Activated naive CD8-positive, alpha-beta T cell treated with anti-CD3 and anti-CD28 coated beads, Interleukin-2, amount 50 U/mL, for 24 hours (primary cell): Measurements from ENCODE around the gene PRDM16.

Experiments used
- ATAC-seq: fragments of 150-1000 bp; cut with Tn5 transposase; one replicate; pipeline ENCODE4 v1.10.0; 2021
- DNase-seq: peaks from one replicate; pipeline ENCODE4 v3.0.0; 2021
- H3K27ac Mint-ChIP-seq: one replicate; pipeline ENCODE4 v1.8.0; 2021; ENCODE audit warnings: mild to moderate bottlenecking, mixed read lengths
- H3K27me3 Mint-ChIP-seq: one replicate; pipeline ENCODE4 v1.8.0; 2021; ENCODE audit warnings: mixed read lengths
- H3K36me3 Mint-ChIP-seq: one replicate; pipeline ENCODE4 v1.8.0; 2021; ENCODE audit warnings: low read depth, mixed read lengths
- H3K4me1 Mint-ChIP-seq: one replicate; pipeline ENCODE4 v1.8.0; 2021; ENCODE audit warnings: mixed read lengths
- H3K4me3 Mint-ChIP-seq: one replicate; pipeline ENCODE4 v1.8.0; 2021; ENCODE audit warnings: mild to moderate bottlenecking, moderate library complexity, mixed read lengths
- H3K9me3 Mint-ChIP-seq: one replicate; pipeline ENCODE4 v1.8.0; 2021; ENCODE audit warnings: mixed read lengths

PRDM16 gene

DNA sequence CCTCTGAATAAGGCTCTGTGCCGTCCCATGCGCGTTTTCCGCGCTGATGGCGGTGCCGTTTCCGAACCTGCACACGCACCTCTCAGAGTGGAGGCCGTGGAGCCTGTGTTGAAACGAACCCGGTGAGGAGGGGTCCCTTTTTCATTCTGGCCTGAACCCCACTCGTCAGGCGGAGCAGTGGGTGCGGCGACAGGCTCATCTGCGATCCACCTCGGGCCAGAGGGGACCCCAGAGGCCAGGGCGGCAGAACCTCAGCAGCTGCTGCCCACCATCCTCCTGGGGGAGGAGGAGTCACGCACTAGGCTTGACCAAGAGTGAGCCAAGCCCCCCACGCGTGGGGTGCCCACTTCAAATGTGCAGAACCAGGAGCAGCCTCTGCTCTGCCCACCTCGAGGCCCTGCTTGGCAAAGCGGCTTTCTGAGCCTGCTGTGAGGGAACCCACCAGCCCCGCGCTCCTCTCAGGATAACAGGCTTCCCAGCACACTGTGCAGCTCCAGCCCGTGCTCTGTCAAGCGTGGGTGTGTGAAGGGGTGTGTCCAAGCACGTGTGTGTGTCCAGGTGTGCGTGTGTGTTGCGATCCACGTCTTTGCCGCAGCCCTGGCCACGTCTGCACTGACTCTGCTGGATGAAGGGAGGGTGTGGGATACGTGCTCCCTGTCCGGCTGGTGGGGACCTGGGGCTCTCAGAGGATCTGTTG is 6.8 kb downstream of the PRDM16 start:
- ATAC-seq (no peak), DNase-seq (no peak)
- no peaks in the 10 kb centered on the region for H3K9me3 Mint-ChIP-seq
- H3K36me3 Mint-ChIP-seq: no peaks in the 10 kb centered on the region
- no peak overlapping the region for H3K27ac Mint-ChIP-seq
- no peaks in the 10 kb centered on the region for H3K4me1 Mint-ChIP-seq
- no peak overlapping the region for H3K4me3 Mint-ChIP-seq
- peaks cover 37% of the 10 kb centered on the region for H3K27me3 Mint-ChIP-seq

DNA sequence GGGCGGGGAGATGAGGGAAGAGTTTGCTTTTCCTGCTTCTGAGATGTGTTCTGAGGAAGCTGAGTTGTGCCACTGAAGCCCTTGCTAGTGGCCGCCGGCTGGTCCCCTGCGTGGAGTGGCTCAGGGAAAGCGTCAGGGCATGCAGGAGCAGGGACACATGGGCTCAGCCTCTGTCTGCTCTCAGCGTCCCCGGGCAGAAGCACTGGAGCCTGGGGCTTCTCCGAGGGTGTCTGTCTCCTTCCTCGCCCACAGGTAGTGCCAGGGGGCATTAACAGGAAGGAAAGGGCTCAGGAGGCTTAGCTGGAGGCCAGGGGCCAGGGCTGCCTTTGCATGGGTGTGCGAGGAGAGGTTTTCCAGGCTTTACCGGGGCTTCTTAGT is 7.3 kb downstream of the PRDM16 start:
- H3K27me3 Mint-ChIP-seq: peaks cover 36% of the 10 kb centered on the region
- no peaks in the 10 kb centered on the region for H3K9me3 Mint-ChIP-seq
- DNase-seq (no peak), ATAC-seq (no peak)
- no peak overlapping the region for H3K4me3 Mint-ChIP-seq
- H3K4me1 Mint-ChIP-seq: no peaks in the 10 kb centered on the region
- H3K27ac Mint-ChIP-seq: no peak overlapping the region
- H3K36me3 Mint-ChIP-seq: no peaks in the 10 kb centered on the region

DNA sequence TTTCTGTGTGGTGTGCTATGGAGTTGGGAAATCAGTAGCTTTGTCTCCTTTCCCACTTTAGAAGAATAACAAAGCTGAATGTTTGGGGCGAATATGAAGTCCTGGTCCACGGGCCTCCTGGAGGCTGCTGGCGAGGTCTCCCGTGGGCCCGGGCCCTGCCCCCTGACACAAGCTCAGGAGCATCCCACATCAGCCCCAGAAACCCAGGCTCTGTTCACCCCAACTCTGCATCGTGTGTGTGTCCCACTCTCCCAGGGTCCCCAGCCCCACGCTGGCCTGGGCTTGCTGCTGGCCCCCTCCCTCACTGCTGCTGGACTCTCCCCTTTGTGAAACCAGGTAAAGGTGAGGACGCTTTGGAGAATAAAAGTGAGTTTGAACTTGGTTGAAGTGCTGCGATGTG is 8.1 kb downstream of the PRDM16 start:
- H3K27me3 Mint-ChIP-seq: peaks cover 28% of the 10 kb centered on the region

DNA sequence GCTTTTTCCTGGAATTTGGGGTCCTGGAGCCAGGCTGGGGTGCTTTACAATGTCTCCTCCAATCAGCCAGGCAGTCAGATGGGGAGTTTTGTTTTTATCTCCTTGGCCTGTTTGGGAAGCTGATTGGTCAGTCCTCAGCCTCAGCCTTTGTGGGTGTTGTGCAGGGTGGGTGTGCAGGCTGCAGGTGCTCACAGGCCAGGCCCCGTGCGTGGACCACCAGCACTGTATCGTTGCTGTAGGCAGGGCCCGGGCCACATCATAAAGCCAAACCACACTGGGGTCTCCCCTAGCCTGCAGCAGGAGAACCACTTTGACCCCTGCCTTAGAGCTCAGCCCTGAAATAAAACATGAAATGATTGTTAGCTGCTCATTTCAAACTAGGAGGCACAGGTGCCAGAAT is 8.6 kb downstream of the PRDM16 start:
- ATAC-seq (no peak), DNase-seq (no peak)
- Mint-ChIP-seq H3K27me3 (peaks cover 25% of the 10 kb centered on the region), H3K27ac (no peak overlapping the region), H3K4me1 (no peaks in the 10 kb centered on the region), H3K36me3 (no peaks in the 10 kb centered on the region), H3K9me3 (no peaks in the 10 kb centered on the region), H3K4me3 (no peak overlapping the region)

More for the DNA sequence above, 8.1 kb downstream of the PRDM16 start:
- Mint-ChIP-seq H3K36me3 (no peaks in the 10 kb centered on the region), H3K9me3 (no peaks in the 10 kb centered on the region), H3K27ac (no peak overlapping the region), H3K4me1 (no peaks in the 10 kb centered on the region), H3K4me3 (no peak overlapping the region)
- no peak for ATAC-seq
- no peak for DNase-seq

DNA sequence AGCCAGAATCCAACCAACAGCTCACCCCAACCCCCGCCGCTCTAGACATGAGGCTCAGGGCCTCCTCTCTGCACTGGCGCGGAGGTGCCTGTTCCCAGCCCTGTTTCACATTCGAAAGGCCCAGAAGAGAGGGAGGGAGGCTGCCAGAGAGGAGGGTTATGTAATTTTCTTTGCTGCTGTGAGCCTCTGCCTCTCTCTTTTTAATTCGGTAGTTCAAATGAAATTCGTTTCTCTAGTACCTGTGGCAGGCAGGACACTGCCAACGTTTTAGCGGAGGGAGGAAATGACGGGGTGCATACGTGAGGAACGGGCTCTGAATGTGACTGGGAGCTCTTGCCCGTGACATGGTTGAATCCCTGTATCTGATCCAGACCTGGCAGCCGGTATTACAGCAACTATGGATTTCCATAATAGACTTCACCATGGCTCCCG is 9.4 kb downstream of the PRDM16 start:
- Mint-ChIP-seq H3K27ac (no peak overlapping the region), H3K9me3 (no peaks in the 10 kb centered on the region), H3K27me3 (peaks cover 21% of the 10 kb centered on the region), H3K4me3 (no peak overlapping the region), H3K36me3 (no peaks in the 10 kb centered on the region), H3K4me1 (no peaks in the 10 kb centered on the region)
- DNase-seq (no peak), ATAC-seq (no peak)

DNA sequence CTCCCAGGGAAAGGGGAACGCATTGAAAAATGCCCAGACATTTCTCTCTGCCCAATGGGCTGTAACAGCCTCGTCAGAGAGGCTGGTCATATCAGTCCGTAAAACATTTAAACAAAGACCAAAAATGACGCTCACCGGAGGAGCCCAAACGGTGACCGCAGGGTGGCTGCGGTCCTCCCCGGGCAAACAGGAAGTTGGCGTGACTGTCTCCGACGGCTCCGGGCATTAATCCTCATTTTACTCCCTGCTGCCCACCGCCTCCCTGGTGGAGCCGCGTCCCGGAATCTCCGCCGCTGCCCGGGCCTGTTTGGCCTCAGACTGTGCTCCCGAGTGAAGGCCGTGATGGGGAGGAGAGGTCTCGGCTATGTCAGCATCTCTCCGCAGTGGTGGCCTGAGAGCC is 9.9 kb downstream of the PRDM16 start:
- Mint-ChIP-seq H3K36me3 (no peaks in the 10 kb centered on the region), H3K4me3 (no peak overlapping the region), H3K27me3 (peaks cover 21% of the 10 kb centered on the region), H3K4me1 (no peaks in the 10 kb centered on the region), H3K27ac (no peak overlapping the region), H3K9me3 (no peaks in the 10 kb centered on the region)
- ATAC-seq (no peak), DNase-seq (no peak)

DNA sequence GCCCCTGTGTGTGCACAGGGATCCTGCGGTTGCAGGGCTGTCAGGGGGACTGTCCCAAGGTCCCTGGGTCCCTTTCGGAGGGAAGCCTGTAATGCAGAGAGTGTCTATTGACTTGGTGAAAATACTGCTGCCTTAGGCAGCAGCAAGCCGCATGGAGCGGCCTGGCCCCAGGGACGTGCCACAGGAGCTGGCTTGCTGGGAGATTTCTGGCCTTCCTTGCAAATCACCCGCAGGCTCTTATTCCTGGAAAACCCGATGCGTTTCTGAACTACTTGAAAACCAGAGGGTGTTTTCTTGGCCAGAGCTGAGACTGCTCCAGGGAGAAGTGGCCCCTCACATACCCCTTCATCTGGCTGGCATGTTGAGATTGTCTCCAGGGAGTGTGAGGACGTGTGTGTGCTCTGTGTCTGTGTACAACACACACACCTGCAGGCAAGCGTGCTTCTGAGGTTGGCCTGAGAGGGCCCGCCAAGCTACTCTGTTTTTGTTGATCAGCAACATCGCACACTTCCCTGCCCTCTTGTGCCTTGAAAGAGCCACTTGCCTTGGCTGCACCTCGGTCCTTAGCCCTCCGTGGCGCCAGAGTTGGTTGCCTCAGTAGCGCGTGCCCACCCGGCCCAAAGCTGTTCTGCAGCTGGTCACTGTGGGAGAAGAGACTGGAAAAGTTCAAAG is 10.5 kb downstream of the PRDM16 start:
- Mint-ChIP-seq H3K4me3 (no peak overlapping the region), H3K9me3 (no peaks in the 10 kb centered on the region), H3K27ac (no peak overlapping the region), H3K36me3 (no peaks in the 10 kb centered on the region), H3K4me1 (no peaks in the 10 kb centered on the region), H3K27me3 (peaks cover 16% of the 10 kb centered on the region)
- DNase-seq (no peak), ATAC-seq (no peak)

DNA sequence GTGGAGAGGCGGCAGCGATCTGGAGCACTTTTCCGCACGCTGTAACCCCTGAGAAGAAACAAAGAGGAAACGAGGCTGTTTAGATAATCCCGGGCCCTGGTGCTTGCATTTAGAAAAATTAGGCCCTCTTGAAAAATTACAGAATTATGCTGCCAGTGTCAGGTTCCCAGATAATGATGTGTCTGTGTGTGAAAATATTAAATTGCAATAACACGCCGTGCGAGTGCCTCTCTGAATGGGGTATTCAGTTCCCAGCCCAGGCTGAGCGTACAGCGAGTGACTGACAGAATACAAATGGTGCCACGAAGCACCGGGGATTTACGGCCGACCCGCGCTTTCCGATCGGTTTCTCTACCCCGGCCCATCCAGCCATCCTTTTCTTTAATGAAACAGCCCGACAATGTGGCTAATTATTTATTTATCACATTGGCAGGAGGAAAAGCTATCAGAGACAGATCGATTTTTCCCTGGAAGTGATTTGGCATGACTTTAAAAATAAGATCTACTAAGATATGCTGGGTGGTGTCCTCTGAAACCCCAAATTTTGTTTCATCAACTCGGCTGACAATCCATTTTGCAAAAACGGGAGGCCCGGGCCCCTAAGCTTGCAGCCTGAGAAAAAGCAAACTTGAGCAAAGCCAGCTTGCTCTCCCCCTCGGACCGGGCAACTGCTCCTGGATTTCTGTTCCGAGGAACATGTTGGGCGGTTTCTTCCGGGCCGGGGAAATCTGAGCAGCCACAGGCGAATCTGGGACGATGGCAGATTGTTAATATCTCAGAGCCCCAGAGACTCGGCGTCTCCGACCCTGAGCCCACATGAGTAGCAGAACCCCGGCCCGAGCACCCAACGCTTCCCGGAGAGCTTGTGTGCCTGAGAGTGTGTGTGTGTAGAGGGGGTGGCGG is 11.3 kb downstream of the PRDM16 start:
- Mint-ChIP-seq H3K36me3 (no peaks in the 10 kb centered on the region), H3K27me3 (peaks cover 16% of the 10 kb centered on the region), H3K9me3 (no peaks in the 10 kb centered on the region), H3K4me3 (no peak overlapping the region), H3K4me1 (no peaks in the 10 kb centered on the region), H3K27ac (no peak overlapping the region)
- DNase-seq: no peak
- ATAC-seq: no peak

DNA sequence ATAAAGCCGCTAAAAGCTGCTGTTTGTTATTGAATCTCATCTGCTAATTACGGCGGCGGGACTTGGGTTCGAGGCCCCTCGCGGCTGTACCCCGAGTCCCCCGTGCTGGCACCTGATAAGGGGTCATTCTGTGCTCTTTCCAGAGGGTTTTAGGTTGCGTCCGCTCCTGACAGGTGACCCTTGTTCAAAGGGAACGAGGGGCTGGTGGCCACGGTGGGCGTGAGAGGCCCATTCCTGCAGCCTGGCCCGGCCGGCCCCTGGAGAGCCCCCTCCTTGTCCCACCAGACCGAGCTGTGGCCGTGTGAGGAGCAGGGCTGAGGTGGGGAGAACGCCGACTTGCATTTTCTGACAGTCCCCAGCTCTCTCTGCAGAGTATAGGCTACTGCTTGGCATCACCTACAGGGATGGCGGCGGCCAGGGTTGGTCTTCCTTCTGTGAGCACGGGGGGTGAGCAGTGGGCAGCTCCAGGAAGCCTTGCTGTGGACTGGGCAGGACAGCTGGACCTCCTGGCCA is 12.2 kb downstream of the PRDM16 start:
- no peak for DNase-seq
- H3K27me3 Mint-ChIP-seq: peaks cover 13% of the 10 kb centered on the region
- no peaks in the 10 kb centered on the region for H3K9me3 Mint-ChIP-seq
- no peak overlapping the region for H3K4me3 Mint-ChIP-seq
- ATAC-seq: no peak
- no peaks in the 10 kb centered on the region for H3K4me1 Mint-ChIP-seq
- H3K27ac Mint-ChIP-seq: no peak overlapping the region
- H3K36me3 Mint-ChIP-seq: no peaks in the 10 kb centered on the region

DNA sequence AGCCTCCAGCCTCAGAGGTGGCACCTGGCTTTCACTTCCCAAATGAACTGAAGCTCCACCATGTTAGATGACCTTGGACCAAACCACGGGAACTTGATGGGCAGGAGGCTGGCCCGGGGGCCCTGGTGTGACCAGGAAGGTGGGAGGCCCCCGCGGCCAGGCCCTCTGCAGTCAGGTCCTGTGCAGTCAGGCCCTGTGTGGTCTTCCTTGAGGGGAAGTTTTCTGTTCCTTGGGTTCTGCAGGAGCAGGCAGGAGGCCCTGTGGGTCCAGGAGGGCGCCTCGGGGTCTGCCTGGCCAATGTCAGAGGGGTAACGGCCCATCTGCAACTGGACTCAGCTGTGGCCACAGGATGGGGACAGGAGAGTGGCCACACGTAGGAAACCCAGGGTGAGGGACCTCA is 13.0 kb downstream of the PRDM16 start:
- peaks cover 12% of the 10 kb centered on the region for H3K27me3 Mint-ChIP-seq
- no peak for ATAC-seq
- H3K4me1 Mint-ChIP-seq: no peaks in the 10 kb centered on the region
- H3K4me3 Mint-ChIP-seq: no peak overlapping the region
- H3K27ac Mint-ChIP-seq: no peak overlapping the region
- H3K36me3 Mint-ChIP-seq: no peaks in the 10 kb centered on the region
- no peaks in the 10 kb centered on the region for H3K9me3 Mint-ChIP-seq
- no peak for DNase-seq

DNA sequence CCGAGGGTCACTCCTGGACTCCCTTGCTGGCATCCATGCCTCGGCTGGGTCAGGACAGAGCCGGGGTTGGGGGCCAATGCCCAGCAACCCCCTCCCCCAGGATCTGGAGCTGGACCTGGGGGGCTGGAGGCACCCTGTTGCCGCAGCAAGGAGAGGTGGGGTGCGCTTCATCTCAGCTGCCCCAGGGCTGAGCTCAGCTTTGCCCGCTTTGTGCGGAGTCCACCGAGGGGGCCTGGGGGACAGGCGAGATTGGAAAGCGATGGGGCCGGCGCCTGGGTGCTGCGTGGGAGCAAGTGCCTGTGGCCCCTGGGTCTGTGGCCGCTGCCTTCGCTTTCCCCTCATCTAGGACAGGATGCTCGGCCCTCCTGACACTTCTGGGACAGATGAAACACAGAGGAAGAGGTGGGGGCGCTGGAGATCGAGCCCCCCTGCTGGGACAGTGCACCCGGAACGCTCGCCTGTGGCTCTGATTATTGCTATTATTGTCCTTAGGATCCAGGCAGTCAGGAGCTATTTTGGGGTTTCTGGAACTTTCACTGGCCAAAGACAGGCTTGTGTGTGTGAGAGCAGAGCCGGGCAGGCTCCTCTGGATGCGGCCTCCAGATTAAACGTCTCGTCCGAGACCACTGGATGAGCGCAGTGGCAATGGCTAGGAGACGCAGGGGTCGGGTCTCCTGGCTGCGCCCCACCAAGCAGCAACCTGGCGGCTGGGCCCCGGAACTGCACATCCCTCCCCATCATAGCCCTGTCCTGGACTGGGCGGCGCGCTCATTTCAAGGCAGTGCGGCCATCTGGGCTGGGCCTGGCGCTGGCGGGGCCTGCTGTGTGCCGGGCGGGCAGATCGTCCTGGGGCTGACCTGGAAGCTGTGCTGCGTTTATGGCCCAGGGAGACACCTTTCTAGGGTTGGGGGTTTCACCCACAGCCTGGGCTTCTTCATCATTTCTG is 13.8 kb downstream of the PRDM16 start:
- Mint-ChIP-seq H3K27me3 (peaks cover 13% of the 10 kb centered on the region), H3K9me3 (no peaks in the 10 kb centered on the region), H3K27ac (no peak overlapping the region), H3K4me3 (no peak overlapping the region), H3K36me3 (no peaks in the 10 kb centered on the region), H3K4me1 (no peaks in the 10 kb centered on the region)
- DNase-seq (no peak), ATAC-seq (no peak)

DNA sequence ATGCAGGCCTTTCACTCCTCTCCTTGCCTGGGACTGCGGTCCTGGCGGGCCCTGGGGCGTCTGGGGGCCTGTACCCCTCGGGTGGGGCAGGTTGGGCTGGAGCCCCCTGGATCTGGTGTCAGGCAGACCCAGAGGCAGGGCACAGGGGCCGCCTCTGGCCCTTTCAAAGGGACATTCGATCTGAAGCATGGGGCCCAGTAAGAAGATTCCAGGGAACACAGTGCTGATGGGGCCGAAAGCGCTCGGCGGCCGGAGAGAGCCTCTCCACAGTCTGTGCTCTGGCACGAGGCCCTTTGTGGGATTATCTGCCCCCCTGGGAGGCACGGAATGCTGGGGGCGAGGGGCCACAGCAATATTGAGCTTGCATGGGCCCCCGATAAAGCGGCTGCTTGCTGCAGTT is 15.2 kb downstream of the PRDM16 start:
- Mint-ChIP-seq H3K4me1 (no peaks in the 10 kb centered on the region), H3K9me3 (no peaks in the 10 kb centered on the region), H3K36me3 (no peaks in the 10 kb centered on the region), H3K4me3 (no peak overlapping the region), H3K27ac (no peak overlapping the region), H3K27me3 (peaks cover 3% of the 10 kb centered on the region)
- ATAC-seq (no peak), DNase-seq (no peak)

DNA sequence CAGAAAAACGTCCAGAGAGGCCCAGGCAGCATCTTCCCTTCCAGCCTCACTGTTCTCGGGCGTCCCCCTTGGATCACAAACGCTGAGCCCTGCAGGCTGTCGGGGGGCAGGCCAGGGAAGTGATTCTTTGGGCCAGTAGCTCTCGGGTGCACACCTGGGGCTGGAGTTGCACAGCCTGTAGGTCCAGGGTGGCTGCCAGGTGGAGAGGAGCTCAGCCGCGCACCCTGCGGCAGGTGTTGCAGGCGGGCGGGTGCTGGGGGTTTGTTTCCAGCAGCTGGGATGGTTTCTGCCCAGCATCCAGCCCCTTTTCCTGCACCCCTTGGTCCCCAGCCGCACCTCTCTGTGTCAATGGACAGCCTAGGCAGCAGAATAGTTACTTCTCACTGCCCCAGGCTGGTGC is 15.7 kb downstream of the PRDM16 start:
- H3K4me1 Mint-ChIP-seq: no peaks in the 10 kb centered on the region
- no peak for ATAC-seq
- H3K9me3 Mint-ChIP-seq: no peaks in the 10 kb centered on the region
- peaks cover 4% of the 10 kb centered on the region for H3K27me3 Mint-ChIP-seq
- DNase-seq: no peak
- no peak overlapping the region for H3K4me3 Mint-ChIP-seq
- no peaks in the 10 kb centered on the region for H3K36me3 Mint-ChIP-seq
- no peak overlapping the region for H3K27ac Mint-ChIP-seq

DNA sequence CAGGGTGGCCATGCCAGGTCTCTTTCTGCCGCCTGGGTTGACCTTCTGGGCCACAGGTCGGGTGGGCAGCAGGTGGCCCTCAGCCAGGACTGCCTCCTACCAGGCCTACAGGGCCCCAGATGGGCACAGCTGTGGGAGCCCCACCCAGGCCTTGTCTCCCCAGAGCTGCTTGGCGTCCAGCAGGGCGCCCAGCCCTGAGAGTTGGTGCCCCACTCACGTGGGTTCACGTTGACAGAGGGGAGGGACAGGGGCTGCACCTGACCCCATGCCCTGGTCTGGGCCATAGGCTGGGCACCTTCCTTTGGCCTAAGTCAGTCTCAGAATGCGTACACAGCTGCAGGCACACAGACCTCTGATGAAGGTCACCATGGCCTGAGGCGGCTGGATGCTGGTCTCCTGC is 16.7 kb downstream of the PRDM16 start:
- Mint-ChIP-seq H3K4me3 (no peak overlapping the region), H3K27ac (no peak overlapping the region), H3K27me3 (peaks cover 5% of the 10 kb centered on the region), H3K4me1 (no peaks in the 10 kb centered on the region), H3K9me3 (no peaks in the 10 kb centered on the region), H3K36me3 (no peaks in the 10 kb centered on the region)
- DNase-seq (no peak), ATAC-seq (no peak)
